ENCODE measurements around the gene OR2A12.

DNA sequence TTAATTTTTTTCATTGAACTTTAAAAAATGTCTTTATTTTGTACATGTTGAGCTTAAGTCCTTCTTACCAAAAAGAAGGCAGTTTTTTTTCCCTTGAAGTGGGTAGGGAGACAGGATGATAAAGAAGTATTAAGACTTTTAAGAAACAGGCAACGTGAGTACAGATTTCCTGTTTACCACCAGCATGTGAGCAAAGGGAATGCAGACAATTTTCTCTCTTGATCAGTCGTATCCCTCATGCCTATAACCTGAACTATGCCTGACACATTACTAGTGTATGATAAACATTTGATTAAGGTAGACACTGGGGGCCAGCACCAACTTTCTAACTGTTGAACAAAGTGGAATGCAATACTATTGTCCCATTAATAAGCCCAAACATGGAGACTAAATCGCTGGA lies 14.5 kb downstream of the OR2A12 start:
- TF ChIP-seq, protein P1, sequence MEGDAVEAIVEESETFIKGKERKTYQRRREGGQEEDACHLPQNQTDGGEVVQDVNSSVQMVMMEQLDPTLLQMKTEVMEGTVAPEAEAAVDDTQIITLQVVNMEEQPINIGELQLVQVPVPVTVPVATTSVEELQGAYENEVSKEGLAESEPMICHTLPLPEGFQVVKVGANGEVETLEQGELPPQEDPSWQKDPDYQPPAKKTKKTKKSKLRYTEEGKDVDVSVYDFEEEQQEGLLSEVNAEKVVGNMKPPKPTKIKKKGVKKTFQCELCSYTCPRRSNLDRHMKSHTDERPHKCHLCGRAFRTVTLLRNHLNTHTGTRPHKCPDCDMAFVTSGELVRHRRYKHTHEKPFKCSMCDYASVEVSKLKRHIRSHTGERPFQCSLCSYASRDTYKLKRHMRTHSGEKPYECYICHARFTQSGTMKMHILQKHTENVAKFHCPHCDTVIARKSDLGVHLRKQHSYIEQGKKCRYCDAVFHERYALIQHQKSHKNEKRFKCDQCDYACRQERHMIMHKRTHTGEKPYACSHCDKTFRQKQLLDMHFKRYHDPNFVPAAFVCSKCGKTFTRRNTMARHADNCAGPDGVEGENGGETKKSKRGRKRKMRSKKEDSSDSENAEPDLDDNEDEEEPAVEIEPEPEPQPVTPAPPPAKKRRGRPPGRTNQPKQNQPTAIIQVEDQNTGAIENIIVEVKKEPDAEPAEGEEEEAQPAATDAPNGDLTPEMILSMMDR (IDR thresholded peaks at IDR 0.05; ENCODE audit: low read length) = no peak
- no peak for TF ChIP-seq EZH2phosphoT487 (IDR thresholded peaks at IDR 0.05; ENCODE audit: low read length)
